ENCODE results near the gene WAC.

- TF ChIP-seq CTCF (conservative IDR thresholded peaks at IDR 0.05; ENCODE audit: low read length) = no peak
- TF ChIP-seq EZH2phosphoT487 (IDR thresholded peaks at IDR 0.05; ENCODE audit: borderline replicate concordance, low read depth, low read length) = no peak
Observed at GRCh38 chr10:28619455-28619854, 86.5 kb downstream of the WAC start.
